ENCODE measurements around the gene STK32C. TPM values are rescaled to one million over a fixed set of nuclear protein-coding genes. Genes with fewer than 3 reads are reported as not detected.

STK32C gene
- total and polyA plus RNA-seq, 3 donors from 2014 or later = 33.9 to 49.0 (median 34.2) TPM

GRCh38 chr10:132273304-132273944 is 34.3 kb downstream of the STK32C start:
- WGBS, 2 donors = 90% methylated on average over 8 of the region's 8 CpGs
- TF ChIP-seq POLR2A (IDR thresholded peaks at IDR 0.05) = no peak
- TF ChIP-seq, protein P1, sequence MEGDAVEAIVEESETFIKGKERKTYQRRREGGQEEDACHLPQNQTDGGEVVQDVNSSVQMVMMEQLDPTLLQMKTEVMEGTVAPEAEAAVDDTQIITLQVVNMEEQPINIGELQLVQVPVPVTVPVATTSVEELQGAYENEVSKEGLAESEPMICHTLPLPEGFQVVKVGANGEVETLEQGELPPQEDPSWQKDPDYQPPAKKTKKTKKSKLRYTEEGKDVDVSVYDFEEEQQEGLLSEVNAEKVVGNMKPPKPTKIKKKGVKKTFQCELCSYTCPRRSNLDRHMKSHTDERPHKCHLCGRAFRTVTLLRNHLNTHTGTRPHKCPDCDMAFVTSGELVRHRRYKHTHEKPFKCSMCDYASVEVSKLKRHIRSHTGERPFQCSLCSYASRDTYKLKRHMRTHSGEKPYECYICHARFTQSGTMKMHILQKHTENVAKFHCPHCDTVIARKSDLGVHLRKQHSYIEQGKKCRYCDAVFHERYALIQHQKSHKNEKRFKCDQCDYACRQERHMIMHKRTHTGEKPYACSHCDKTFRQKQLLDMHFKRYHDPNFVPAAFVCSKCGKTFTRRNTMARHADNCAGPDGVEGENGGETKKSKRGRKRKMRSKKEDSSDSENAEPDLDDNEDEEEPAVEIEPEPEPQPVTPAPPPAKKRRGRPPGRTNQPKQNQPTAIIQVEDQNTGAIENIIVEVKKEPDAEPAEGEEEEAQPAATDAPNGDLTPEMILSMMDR (IDR thresholded peaks at IDR 0.05) = no peak
- no peak overlapping the region for H3K27ac ChIP-seq
- no peaks in the 10 kb centered on the region for H3K27me3 ChIP-seq
- H3K4me1 ChIP-seq = no peaks in the 10 kb centered on the region
- no peaks in the 10 kb centered on the region for H3K9me3 ChIP-seq
- intact Hi-C loops (cut with DNase I; ENCODE audit: low total_unique reads) = no loop called here
- H3K36me3 ChIP-seq (ENCODE audit: low read depth, missing control alignments) = no peaks in the 10 kb centered on the region
- no peak for DNase-seq
- no peak overlapping the region for H3K4me3 ChIP-seq

GRCh38 chr10:132272231-132272971 is 35.3 kb downstream of the STK32C start:
- Histone ChIP-seq H3K27ac (peak overlapping the region in 1 of 2 donors; percentile 19), H3K36me3 (ENCODE audit: low read depth, missing control alignments) (no peaks in the 10 kb centered on the region), H3K4me3 (no peak overlapping the region), H3K4me1 (no peaks in the 10 kb centered on the region), H3K9me3 (no peaks in the 10 kb centered on the region), H3K27me3 (no peaks in the 10 kb centered on the region)
- 63 to 65% methylated on average over 34 to 35 of the region's 35 CpGs for WGBS, 2 donors
- intact Hi-C loops (cut with DNase I; ENCODE audit: low total_unique reads) = no loop called here
- TF ChIP-seq POLR2A (IDR thresholded peaks at IDR 0.05) = no peak
- TF ChIP-seq, protein P1 (IDR thresholded peaks at IDR 0.05) = no peak
- DNase-seq = peak; percentile 76

DNA sequence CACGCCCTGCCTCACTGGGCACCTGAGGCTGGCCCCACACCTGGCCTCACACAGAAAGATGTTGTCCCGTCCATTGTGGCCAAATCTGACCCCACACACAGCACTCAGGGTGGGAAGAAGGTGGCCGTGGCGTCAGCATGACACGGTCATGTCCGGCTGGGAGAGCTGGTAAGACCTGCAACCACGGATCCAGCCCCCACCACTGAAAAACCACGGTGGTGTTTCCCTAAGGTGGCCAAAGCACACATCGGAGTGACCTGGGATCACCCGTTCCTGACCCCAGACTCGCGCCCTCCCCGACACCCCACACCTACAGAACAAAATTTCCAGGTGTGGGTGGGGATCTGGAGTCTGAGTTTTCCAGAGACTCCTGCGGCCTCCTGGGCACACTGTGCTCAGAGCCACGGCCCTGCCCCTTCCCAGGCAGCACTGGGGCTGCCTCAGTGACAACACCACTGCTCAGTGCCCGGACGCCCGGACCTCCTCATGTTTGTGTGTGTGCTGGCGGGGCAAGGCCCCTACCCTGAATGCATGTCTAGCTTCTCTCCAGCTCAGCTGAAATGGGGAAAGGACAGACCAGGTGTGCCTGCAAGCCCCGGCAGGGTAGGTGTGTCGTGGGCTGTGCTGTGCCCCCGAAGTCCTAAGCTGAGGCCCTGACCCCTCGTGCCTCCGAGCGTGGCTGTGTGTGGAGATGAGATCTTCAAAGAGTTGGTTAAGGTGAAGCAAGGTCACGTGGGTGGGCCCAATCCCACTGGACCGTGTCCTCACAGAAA is 36.1 kb downstream of the STK32C start:
- H3K4me1 ChIP-seq = peaks cover 2% of the 10 kb centered on the region
- intact Hi-C loops (cut with DNase I; ENCODE audit: low total_unique reads) = no loop called here
- H3K27me3 ChIP-seq = no peaks in the 10 kb centered on the region
- TF ChIP-seq, protein P1 (IDR thresholded peaks at IDR 0.05) = no peak
- TF ChIP-seq POLR2A (IDR thresholded peaks at IDR 0.05) = no peak
- H3K4me3 ChIP-seq = no peak overlapping the region
- H3K27ac ChIP-seq = peak overlapping the region in 1 of 2 donors; percentile 19
- H3K36me3 ChIP-seq (ENCODE audit: low read depth, missing control alignments) = no peaks in the 10 kb centered on the region
- no peak for DNase-seq
- no peaks in the 10 kb centered on the region for H3K9me3 ChIP-seq
- 83 to 90% methylated on average over 16 to 27 of the region's 27 CpGs for WGBS, 2 donors

- Histone ChIP-seq H3K27ac (no peak overlapping the region), H3K36me3 (ENCODE audit: low read depth, missing control alignments) (no peaks in the 10 kb centered on the region), H3K4me3 (no peak overlapping the region), H3K27me3 (no peaks in the 10 kb centered on the region), H3K9me3 (no peaks in the 10 kb centered on the region), H3K4me1 (peaks cover 8% of the 10 kb centered on the region)
- DNase-seq = no peak
- WGBS, 2 donors = 88% methylated on average over 10 to 11 of the region's 11 CpGs
- TF ChIP-seq, protein P1 (IDR thresholded peaks at IDR 0.05) = no peak
- TF ChIP-seq POLR2A (IDR thresholded peaks at IDR 0.05) = no peak
- intact Hi-C loops (cut with DNase I; ENCODE audit: low total_unique reads) = no loop called here
These were observed 36.9 kb downstream of the STK32C start for GRCh38 chr10:132270721-132271457.

Measured in testis (tissue), 3 donors.